Hematopoietic multipotent progenitor cell treated with erythropoietin and hydrocortisone succinate and interleukin-3 and kit ligand, for 17 days (in vitro differentiated cells): ENCODE results near the gene AGAP9.
"Not testable (repeated sequence)": the region's sequence is repeated elsewhere in the genome, so short reads cannot be mapped to it uniquely, and the experiment has no call there.

ENCODE experiments used
- DNase-seq: peaks from one replicate; pipeline ENCODE4 v3.0.0-alpha.2; 2015; ENCODE audit warnings: low spot score

The AGAP9 gene

GRCh38 chr10:47485943-47486342 is 37.5 kb downstream of the AGAP9 start:
- not testable (repeated sequence) for DNase-seq

GRCh38 chr10:47484786-47485185 is 38.7 kb downstream of the AGAP9 start:
- not testable (repeated sequence) for DNase-seq

- DNase-seq, result not testable (repeated sequence)
These were observed 39.5 kb downstream of the AGAP9 start, which contains the start of gene ANXA8 for GRCh38 chr10:47483923-47484322. Gene ANXA8 (minus strand): TSS chr10:47484115. CDS start chr10:47483933, 182 bp downstream.

GRCh38 chr10:47482367-47482766 is 41.1 kb downstream of the AGAP9 start:
- not testable (repeated sequence) for DNase-seq

- DNase-seq, result not testable (repeated sequence)
These were observed 41.7 kb downstream of the AGAP9 start for GRCh38 chr10:47481768-47482181.

GRCh38 chr10:47481182-47481766 is 42.2 kb downstream of the AGAP9 start:
- DNase-seq, result not testable (repeated sequence)

GRCh38 chr10:47480133-47480532 is 43.3 kb downstream of the AGAP9 start:
- DNase-seq, result not testable (repeated sequence)

- not testable (repeated sequence) for DNase-seq
These were observed 45.3 kb downstream of the AGAP9 start for GRCh38 chr10:47478114-47478513.

- DNase-seq, result not testable (repeated sequence)
These were observed 46.4 kb downstream of the AGAP9 start for GRCh38 chr10:47477078-47477477.

- DNase-seq, result not testable (repeated sequence)
These were observed 48.3 kb downstream of the AGAP9 start for GRCh38 chr10:47475101-47475500.

GRCh38 chr10:47473516-47473915 is 49.9 kb downstream of the AGAP9 start:
- not testable (repeated sequence) for DNase-seq

GRCh38 chr10:47472647-47473046 is 50.8 kb downstream of the AGAP9 start:
- DNase-seq, result not testable (repeated sequence)

- DNase-seq, result not testable (repeated sequence)
These were observed 51.4 kb downstream of the AGAP9 start for GRCh38 chr10:47472072-47472471.

GRCh38 chr10:47468731-47469528 is 54.5 kb downstream of the AGAP9 start:
- DNase-seq, result not testable (repeated sequence)

- DNase-seq, result not testable (repeated sequence)
These were observed 55.5 kb downstream of the AGAP9 start for GRCh38 chr10:47467957-47468356.

GRCh38 chr10:47467458-47467857 is 56.0 kb downstream of the AGAP9 start:
- DNase-seq, result not testable (repeated sequence)

GRCh38 chr10:47465216-47465917 is 58.1 kb downstream of the AGAP9 start:
- DNase-seq, result not testable (repeated sequence)

- not testable (repeated sequence) for DNase-seq
These were observed 60.7 kb downstream of the AGAP9 start for GRCh38 chr10:47462577-47463358.

- not testable (repeated sequence) for DNase-seq
These were observed 62.2 kb downstream of the AGAP9 start for GRCh38 chr10:47461261-47461687.

GRCh38 chr10:47458466-47459154 is 64.8 kb downstream of the AGAP9 start:
- DNase-seq, result no peak

GRCh38 chr10:47457826-47458225 is 65.6 kb downstream of the AGAP9 start:
- DNase-seq, result no peak
